ENCODE data around the gene DISP2. TPM values are rescaled to one million over a fixed set of nuclear protein-coding genes. Genes with fewer than 3 reads are reported as not detected.

The DISP2 gene
- total and polyA plus RNA-seq, 9 of the 15 experiments (the other 6 are each of a cell fraction or from before 2014, with no cell fraction given) = 0.06 to 0.89 (median 0.15) TPM; not detected in 1

DNA sequence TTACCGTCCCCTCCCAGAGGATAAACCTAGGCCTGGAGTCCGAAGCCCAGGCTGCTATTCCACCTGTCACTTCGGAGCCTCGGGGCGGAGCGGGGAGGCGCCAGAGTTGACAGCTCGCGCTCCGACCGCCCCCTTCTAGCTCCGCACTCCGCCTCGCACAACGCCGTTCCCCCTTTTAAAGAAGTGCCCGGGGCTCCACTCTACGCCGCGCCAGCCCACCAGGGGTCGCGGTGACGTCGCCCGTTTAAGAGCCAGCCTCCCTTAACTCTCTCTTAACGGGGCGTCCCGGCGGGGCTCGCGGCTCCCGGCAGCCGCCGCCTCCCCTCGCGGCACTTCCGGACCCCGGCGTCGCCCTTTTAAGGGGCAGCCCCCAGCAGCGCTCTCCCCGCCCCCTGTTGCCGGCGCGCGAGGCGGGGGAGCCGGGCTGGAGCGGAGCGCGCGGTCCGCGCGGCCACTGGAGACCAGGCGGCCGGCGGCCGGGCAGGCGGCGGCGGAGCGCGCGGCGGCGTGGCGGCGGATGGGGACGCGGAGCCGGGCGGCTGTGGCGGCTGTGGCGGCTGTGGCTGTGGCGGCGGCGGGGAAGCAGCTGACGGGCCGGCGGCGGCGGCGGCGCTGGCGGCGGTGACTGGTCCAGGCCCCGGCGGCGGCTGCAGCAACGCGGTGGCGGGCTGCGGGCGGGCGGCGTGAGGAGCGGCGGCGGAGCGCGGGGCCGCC is 34.6 kb upstream of the DISP2 start, which contains the start of gene INAFM2 (continued):
- no peak for TF ChIP-seq IFI16 (CRISPR knock-in tag; IDR thresholded peaks at IDR 0.05)
- TF ChIP-seq YBX1 (IDR thresholded peaks at IDR 0.05) = no peak
- no peak for TF ChIP-seq CREBBP (IDR thresholded peaks at IDR 0.05; ENCODE audit: low read depth, low read length)
- TF ChIP-seq PHF8 (IDR thresholded peaks at IDR 0.05; ENCODE audit: borderline replicate concordance, low read length) = peak; percentile 53; the same call in 1 of the 2 replicates
- TF ChIP-seq, protein P1, sequence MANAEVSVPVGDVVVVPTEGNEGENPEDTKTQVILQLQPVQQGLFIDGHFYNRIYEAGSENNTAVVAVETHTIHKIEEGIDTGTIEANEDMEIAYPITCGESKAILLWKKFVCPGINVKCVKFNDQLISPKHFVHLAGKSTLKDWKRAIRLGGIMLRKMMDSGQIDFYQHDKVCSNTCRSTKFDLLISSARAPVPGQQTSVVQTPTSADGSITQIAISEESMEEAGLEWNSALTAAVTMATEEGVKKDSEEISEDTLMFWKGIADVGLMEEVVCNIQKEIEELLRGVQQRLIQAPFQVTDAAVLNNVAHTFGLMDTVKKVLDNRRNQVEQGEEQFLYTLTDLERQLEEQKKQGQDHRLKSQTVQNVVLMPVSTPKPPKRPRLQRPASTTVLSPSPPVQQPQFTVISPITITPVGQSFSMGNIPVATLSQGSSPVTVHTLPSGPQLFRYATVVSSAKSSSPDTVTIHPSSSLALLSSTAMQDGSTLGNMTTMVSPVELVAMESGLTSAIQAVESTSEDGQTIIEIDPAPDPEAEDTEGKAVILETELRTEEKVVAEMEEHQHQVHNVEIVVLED (CRISPR knock-in tag; IDR thresholded peaks at IDR 0.05) = peak; percentile 41; the same call in 1 of the 2 replicates
- peak; percentile 86 for TF ChIP-seq ELF2 (CRISPR knock-in tag; IDR thresholded peaks at IDR 0.05)
- peak; percentile 57; the same call in 1 of the 2 replicates for TF ChIP-seq KLF1 (tag; IDR thresholded peaks at IDR 0.05)
- peak; percentile 48; the same call in 1 of the 2 replicates for TF ChIP-seq GATAD2B (IDR thresholded peaks at IDR 0.05; ENCODE audit: borderline replicate concordance)
- TF ChIP-seq, protein P2, sequence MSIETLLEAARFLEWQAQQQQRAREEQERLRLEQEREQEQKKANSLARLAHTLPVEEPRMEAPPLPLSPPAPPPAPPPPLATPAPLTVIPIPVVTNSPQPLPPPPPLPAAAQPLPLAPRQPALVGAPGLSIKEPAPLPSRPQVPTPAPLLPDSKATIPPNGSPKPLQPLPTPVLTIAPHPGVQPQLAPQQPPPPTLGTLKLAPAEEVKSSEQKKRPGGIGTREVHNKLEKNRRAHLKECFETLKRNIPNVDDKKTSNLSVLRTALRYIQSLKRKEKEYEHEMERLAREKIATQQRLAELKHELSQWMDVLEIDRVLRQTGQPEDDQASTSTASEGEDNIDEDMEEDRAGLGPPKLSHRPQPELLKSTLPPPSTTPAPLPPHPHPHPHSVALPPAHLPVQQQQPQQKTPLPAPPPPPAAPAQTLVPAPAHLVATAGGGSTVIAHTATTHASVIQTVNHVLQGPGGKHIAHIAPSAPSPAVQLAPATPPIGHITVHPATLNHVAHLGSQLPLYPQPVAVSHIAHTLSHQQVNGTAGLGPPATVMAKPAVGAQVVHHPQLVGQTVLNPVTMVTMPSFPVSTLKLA (conservative IDR thresholded peaks at IDR 0.05) = peak; percentile 72 to 86
- peak in 1 of 2 experiments; percentile 37; a peak in 1 of 4 replicates for TF ChIP-seq SIN3A (IDR thresholded peaks at IDR 0.05; ENCODE audit: borderline replicate concordance in 2 of 2, control insufficient read depth in 1 of 2, low read depth in 2 of 2, low read length in 2 of 2)
- TF ChIP-seq SOX6 (IDR thresholded peaks at IDR 0.05) = peak; percentile 65; the same call in 1 of the 2 replicates
- TF ChIP-seq ZNF263 (CRISPR knock-in tag; IDR thresholded peaks at IDR 0.05; ENCODE audit: borderline replicate concordance) = peak; percentile 39; the same call in 1 of the 2 replicates
- no peak for TF ChIP-seq HNRNPL (IDR thresholded peaks at IDR 0.05; ENCODE audit: low read depth, low read length)
- TF ChIP-seq RBM15 (IDR thresholded peaks at IDR 0.05; ENCODE audit: insufficient read depth, low read length) = no peak
- TF ChIP-seq, protein P3, sequence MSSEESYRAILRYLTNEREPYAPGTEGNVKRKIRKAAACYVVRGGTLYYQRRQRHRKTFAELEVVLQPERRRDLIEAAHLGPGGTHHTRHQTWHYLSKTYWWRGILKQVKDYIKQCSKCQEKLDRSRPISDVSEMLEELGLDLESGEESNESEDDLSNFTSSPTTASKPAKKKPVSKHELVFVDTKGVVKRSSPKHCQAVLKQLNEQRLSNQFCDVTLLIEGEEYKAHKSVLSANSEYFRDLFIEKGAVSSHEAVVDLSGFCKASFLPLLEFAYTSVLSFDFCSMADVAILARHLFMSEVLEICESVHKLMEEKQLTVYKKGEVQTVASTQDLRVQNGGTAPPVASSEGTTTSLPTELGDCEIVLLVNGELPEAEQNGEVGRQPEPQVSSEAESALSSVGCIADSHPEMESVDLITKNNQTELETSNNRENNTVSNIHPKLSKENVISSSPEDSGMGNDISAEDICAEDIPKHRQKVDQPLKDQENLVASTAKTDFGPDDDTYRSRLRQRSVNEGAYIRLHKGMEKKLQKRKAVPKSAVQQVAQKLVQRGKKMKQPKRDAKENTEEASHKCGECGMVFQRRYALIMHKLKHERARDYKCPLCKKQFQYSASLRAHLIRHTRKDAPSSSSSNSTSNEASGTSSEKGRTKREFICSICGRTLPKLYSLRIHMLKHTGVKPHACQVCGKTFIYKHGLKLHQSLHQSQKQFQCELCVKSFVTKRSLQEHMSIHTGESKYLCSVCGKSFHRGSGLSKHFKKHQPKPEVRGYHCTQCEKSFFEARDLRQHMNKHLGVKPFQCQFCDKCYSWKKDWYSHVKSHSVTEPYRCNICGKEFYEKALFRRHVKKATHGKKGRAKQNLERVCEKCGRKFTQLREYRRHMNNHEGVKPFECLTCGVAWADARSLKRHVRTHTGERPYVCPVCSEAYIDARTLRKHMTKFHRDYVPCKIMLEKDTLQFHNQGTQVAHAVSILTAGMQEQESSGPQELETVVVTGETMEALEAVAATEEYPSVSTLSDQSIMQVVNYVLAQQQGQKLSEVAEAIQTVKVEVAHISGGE (CRISPR knock-in tag; IDR thresholded peaks at IDR 0.05) = peak in 1 of 3 experiments; percentile 54; a peak in 1 of 6 replicates
- peak; percentile 29; the same call in 1 of the 2 replicates for TF ChIP-seq ESRRA (IDR thresholded peaks at IDR 0.05; ENCODE audit: borderline replicate concordance, low read depth)
- peak in 1 of 2 experiments; percentile 28; a peak in 2 of 4 replicates for TF ChIP-seq TBL1XR1 (IDR thresholded peaks at IDR 0.05; ENCODE audit: low read length in 2 of 2)
- 0 out of 2 replicates have a peak, but pooled peaks have one; percentile 17 for TF ChIP-seq SMC3 (conservative IDR thresholded peaks at IDR 0.05; ENCODE audit: insufficient read depth, low read depth, low read length)
- TF ChIP-seq, protein P4, sequence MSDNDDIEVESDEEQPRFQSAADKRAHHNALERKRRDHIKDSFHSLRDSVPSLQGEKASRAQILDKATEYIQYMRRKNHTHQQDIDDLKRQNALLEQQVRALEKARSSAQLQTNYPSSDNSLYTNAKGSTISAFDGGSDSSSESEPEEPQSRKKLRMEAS (CRISPR knock-in tag; IDR thresholded peaks at IDR 0.05) = peak; percentile 98

Measured in K562 (cell line).